GM12801 (cell line): ENCODE measurements around the gene WTIP.

Experiments
- TF ChIP-seq, protein P1 (sequence below): IDR thresholded peaks from one replicate; pipeline ENCODE4 v1.5.1; 2011; ENCODE audit warnings: control low read depth; ENCODE audit not compliant: insufficient read length; ENCODE audit errors: extremely low read depth

The WTIP gene

DNA sequence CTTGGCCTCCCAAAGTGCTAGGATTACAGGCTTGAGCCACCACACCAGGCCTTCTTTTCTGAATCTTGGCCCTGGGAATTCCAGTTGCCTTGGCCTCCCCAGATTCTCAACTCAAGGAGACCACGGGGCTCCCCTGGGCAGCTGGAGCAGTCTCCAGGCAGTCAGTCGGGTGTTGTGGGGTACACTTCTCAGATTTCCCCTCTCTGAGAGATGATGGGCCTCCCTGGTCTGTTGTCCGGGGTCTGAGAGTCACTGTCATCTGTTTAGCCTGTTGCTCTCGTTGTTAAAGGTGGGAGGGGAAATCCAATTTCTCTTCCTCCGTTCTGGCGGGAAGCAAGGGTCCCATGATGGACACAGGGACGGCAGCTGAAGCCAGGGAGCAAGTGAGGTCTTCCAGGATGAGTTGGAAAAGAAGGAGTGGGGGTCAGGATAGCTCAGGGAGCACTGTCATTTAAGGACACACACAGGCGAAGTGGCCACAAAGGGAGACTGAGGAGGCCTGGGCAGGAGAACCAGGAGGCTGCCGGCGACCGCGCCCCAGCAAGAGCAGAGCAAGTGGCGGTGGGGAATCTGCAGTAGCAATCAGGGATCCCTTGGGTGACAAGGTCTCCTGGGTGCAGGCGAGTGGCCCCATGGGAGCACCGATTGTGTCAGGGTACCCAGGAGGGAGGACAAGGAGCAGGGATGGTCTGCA, 15.7 kb downstream of the WTIP start:
- TF ChIP-seq, protein P1, sequence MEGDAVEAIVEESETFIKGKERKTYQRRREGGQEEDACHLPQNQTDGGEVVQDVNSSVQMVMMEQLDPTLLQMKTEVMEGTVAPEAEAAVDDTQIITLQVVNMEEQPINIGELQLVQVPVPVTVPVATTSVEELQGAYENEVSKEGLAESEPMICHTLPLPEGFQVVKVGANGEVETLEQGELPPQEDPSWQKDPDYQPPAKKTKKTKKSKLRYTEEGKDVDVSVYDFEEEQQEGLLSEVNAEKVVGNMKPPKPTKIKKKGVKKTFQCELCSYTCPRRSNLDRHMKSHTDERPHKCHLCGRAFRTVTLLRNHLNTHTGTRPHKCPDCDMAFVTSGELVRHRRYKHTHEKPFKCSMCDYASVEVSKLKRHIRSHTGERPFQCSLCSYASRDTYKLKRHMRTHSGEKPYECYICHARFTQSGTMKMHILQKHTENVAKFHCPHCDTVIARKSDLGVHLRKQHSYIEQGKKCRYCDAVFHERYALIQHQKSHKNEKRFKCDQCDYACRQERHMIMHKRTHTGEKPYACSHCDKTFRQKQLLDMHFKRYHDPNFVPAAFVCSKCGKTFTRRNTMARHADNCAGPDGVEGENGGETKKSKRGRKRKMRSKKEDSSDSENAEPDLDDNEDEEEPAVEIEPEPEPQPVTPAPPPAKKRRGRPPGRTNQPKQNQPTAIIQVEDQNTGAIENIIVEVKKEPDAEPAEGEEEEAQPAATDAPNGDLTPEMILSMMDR, result no peak

DNA sequence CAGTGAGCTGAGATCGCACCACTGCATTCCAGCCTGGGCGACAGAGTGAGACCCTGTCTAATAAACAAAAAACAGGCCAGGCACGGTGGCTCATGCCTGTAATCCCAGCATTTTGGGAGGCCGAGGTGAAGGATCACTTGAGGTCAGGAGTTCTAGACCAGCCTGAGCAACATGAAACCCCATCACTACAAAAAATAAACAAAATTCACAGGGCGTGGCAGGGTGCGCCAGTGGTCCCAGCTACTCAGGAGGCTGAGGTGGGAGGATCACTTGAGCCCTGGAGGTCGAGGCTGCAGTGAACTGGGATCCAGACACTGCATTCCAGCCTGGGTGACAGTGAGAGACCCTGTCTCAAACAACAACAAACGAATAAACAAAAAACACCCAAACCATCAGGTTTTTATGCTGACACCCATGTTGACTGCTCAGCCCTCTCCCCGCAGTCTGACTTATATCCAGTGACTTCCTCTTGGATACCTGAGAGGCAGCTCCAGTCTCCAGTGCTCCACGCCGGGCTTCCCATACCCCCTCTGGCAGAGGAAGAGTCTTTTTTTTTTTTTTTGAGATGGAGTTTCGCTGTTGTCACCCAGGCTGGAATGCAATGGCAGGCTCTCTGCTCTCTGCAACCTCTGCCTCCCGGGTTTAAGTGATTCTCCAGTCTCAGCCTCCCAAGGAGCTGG, 17.7 kb downstream of the WTIP start:
- TF ChIP-seq, protein P1, result no peak

DNA sequence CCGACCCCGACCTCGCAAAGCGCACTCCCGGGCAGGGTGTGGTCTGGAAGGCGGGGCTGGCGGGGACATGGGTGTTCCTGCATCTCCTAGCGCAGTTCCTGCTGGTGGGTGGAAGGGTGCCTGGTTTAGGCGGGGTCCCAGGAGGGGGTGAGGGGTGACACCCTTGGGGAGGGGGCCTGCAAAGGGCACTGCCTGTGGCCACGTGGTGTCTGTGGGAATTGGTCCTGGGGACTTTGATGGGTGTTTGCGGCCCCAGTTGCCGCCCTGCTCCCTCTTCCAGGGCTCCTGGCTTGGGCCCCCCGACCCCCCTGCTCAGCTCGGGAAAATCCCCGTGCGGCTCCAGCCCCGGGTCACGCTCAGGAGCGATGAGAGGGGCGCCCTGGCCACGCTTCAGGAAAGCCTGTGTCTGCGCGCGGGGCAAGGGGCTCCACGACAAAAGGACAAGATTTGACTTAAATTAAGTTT, 19.1 kb downstream of the WTIP start:
- TF ChIP-seq, protein P1, result no peak

DNA sequence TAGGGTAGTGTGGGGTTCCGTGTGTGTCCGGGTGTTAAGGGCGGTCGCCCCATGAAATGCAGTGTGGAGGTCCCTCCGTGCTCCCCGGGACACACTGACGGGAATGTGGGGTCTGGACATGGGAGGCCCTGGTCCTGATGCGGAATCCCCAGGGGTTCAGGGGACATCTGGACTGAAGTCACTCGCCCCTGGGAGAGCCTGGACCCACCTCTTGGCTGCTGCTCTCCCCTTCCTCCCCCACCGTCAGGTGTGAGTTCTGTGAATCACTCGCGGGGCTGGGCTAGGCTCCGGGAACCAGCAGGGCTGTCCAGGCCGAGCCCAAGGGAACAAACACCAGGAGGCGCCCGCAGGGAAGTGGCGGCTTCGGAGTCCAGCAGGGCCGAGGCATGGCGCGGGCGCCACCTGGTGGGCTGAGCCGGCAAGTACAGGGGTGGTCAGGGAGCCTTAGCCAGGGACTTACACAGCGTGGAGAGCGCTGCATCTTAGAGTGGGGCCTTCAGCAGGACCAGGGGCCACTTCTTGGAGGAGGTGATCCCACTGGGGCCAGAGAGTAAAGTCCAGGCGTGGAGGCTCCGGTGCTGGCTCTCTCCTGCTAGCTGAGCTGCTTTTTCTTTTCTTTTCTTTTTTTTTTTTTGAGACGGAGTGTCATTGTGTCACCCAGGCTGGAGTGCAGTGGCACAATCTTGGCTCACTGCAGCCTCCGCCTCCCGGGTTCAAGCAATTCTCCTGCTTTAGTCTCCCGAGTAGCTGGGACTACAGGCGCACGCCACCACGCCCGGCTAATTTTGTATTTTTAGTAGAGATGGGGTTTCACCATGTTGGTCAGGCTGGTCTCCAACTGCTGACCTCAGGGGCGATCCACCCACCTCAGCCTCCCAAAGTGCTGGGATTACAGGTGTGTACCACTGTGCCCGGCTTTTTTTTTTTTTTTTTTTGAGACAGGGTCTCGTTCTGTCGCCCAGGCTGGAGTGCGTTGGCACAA, 20.1 kb downstream of the WTIP start:
- TF ChIP-seq, protein P1, result peak; percentile 18

DNA sequence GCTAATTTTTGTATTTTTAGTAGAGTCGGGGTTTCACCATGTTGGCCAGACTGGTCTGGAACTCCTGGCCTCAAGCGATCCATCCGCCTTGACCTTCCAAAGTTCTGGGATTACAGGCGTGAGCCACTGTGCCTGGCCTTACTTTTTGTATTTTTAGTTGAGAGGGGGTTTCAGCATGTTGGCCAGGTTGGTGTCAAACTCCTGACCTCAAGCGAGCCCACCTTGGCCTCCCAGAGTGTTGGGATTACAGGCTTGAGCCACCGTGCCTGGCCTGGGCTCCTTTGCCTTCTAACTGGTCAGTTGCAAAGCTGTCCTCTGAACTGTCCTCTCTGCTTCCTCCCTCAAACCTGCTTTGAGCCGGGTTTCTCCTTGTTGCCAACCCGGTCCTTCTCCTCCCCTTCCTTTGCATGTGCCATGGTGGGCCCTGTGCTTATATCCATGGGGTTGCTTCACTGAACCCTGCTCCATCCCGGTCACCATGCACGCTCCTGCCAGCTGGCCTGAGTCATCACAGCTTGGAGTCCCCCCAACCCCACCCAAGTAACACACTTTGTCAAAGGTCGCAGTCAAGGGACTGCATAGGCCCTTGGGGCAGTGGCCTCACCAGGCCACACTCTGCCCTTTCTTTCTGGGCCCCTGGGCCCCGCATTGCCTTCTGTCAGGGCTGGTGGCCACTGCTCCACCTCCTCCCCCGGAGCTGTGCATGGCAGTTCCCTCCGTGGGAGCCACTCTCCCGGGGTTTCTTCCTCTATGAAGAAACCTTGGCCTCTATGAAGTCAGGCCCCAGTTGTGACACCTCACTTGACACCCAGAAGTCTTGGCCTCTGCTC, 21.2 kb downstream of the WTIP start:
- TF ChIP-seq, protein P1, result no peak

DNA sequence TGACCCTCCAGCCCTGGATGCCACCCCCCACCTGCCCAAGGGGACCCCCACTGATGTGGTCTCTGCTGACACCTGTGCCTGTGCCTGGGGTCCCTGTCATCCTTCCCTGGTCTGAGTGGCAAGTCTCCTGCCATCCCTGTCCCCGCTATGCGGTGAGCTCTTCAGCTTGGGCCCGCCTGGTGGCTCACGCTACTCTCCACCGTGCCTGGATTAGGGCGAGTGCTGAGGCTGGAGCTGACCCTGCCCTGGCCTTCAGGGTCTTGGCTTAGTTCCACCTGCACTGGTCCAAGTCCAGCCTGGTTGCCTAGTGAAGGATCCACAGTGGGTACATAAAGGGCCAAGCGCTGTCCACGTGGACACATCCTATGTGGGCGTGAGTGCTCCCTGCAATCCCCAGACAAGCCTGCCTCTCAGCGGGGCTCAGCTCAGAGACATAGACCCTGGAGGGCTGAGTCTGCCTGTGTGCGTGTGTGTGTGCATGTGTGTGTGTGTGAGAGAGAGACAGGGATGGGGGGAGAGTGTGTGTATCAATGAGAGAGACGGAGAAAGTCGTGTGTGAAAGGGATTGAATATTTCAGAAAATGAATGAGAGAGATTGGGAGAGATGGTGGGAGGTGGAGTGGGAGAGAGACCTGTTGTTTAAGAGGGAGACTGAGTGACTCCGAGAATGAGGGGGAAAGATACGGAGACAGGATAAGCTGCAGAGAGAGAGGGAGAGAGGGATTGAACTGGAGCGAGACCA, 22.1 kb downstream of the WTIP start:
- TF ChIP-seq, protein P1, result no peak
